HT1080 (cell line): Measurements from ENCODE around the gene FAM118B. TPM values are rescaled to one million over a fixed set of nuclear protein-coding genes. Genes with fewer than 3 reads are reported as not detected.
A peak's percentile ranks its signal among the peaks of the same experiment; 100 is the strongest.

Experiments
- DNase-seq: peaks from one replicate; pipeline ENCODE4 v3.0.0-alpha.2; 2015; ENCODE audit warnings: low read depth
- total RNA-seq: library from RNA; depleted of rRNA; stranded (reverse); fragments of >200 nt; shearing (Covaris generic); gene quantifications from 2 replicates; pipeline ENCODE4 v1.2.3, GENCODE V29; 2014

Gene FAM118B
- total RNA-seq, 1 experiment from 2014 or later: 26.5 TPM

GRCh38 chr11:126186708-126187529 is 24.7 kb upstream of the FAM118B start:
- DNase-seq: no peak

- DNase-seq: no peak
Measured at GRCh38 chr11:126188332-126189108, 23.1 kb upstream of the FAM118B start.

DNA sequence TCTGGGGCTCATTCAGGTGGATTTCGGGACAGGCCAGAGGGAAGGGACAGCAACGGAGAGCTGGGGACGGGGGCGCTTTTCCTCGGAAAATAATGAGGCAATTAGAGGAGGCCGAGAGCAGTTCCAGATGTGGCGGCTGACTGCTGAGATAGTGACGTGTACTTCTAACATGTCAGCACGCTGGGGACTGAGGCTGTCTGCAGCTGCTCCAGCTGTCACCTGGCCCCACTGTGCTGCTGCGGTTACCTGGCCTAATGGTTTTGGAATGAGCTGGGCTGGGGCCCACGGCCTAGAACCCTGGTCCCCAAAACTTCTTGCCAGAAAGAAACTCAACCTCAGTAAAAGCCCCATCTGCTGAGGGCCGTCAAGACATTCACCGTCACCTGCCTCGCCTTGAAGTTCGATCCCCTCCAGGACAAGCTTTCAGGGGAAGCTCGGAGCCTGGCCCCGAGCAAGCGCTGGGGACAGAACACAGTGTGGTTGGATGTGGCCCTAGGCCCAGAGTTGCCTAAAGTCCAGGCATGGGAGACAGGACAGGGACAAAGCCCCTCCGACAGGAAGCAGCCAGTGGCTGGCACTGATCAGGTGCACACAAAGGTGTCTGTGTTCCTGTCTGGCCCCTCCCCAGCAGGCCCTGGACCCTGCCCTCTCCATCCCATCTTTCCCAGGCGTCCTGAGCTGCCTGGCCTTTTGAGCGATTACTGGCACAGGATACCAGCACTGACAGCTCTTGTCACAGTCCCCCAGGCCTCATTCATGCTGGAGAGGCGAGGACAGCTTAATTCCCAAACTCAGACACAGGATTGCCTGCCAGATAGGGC is 22.3 kb upstream of the FAM118B start:
- DNase-seq: no peak

GRCh38 chr11:126190792-126191191 is 20.8 kb upstream of the FAM118B start:
- DNase-seq: no peak

DNA sequence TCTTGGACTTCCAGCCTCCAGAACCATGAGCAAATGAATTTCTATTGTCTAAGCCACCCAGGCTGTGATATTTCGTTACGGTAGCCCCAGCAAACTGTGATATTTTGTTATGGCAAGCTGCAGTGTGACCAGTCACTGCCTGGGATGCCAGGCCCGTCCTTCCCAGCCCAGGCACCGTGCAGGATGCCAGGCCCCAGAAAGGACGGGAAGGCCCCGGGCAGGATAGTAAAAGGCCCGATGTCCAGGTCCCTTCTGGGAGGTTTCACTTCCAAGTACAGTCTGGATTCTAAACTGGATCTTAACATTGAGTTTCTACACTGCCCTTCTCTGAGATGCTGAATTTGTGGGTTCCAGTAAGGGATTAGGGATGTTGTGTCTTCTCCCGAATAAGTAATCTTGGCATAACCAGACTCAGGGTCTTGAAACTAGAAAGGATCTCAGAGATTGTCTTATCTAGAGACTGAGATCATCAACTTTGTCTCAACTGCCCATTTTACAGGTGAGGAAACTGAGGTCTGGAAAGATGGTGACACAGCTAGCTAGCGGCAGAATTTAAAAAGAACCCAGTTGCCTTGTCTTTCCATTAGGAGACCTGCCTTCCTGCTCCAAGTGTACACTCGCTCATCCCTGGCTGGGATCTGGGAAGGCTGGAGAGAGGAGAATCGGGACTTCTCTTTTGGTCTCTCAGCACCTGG is 20.1 kb upstream of the FAM118B start:
- DNase-seq: no peak

DNA sequence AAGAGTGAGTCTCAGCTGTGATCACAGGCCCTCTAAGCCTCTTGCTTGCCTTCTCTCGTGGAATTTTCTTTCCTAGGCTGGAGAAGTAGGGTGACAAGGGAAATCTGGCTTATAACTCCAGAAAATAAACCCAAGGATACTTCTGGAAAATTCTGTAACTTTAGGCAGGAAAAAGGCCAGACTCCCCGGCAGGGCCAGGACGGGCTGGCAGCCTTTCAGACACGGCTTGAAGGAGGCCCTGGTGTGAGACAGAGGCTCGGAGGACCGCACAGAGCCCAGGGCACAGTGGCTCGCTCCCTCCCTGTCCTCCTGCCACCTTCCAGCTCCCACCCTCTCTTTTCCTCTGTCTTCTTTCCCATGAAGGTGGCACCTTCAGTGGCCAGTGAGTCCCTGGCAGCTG is 19.2 kb upstream of the FAM118B start:
- DNase-seq: no peak

GRCh38 chr11:126193038-126193478 is 18.5 kb upstream of the FAM118B start:
- no peak for DNase-seq

GRCh38 chr11:126194121-126194543 is 17.4 kb upstream of the FAM118B start:
- DNase-seq: peak; percentile 16

- no peak for DNase-seq
Measured at GRCh38 chr11:126195119-126195518, 16.5 kb upstream of the FAM118B start.

DNA sequence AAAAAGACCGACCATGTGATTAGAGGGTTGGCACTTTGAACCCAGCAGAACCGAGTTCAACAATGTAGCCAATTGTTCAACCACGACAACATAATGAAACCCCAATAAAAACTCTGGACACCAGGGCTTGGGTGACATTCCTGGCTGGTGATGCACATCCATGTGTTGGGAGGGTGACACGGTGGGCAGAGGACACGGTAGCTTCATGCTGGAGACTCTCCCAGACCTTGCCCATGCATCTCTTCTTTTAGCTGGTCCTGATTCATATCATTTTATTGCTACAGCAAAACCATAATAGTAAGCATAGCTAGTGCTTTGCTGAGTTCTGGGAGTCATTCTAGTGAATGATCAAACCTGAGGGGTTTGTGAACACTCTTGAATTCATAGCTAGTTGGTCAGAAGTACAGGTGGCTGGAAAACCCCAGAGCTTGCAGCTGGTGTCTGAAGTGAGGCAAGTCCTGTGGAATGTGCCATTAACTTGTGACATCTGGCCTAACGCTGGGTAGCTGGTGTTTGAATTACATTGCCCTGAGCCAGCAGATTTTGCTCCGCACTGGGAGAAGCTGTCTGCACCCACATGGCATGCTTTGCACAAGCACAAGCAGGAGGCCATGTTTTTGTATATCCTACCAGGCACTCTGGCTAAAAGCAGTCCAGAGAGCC is 14.2 kb upstream of the FAM118B start:
- DNase-seq: no peak

- DNase-seq: no peak
Measured at GRCh38 chr11:126198648-126199047, 12.9 kb upstream of the FAM118B start.

GRCh38 chr11:126202646-126203359 is 8.8 kb upstream of the FAM118B start:
- no peak for DNase-seq

DNA sequence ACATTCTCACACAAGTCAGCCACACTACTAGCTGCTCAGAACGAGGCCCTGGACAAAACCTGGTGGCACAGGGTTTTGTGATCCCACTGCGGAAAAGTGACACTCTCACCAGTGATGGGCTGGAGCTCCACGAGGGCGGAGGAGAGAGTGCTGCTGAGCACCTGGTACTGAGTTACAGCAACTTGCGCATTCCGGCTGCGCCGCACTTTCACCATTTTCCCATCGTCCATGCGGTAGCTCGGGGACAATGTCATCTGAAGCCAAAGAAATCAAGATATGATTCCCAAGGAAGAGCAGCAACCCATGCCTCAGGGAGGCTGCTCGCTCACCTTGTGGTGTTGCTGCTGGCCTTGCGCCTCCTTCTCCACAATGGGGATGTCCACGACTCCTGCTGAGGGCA is 6.2 kb upstream of the FAM118B start:
- DNase-seq: no peak

GRCh38 chr11:126207896-126208295 is 3.7 kb upstream of the FAM118B start:
- no peak for DNase-seq

DNA sequence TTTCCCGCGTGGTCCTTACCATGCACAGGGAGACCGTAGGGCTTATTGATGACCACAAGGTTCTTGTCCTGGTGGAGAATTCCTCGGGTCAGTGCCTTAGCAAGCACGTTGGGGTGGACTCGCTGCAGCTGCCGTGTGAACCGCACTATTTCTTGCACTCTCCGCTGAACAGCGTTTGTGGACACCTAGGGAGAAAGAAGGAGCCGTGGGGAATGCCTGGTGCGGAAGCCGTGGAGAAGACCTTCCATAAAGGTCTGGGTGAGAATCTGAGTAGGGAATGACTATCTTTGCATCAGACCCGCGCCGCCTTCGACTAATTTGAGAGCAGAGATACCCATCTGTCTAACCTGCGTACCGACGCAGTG is 729 bp upstream of the FAM118B start:
- no peak for DNase-seq

- DNase-seq: no peak
Measured at GRCh38 chr11:126212089-126212660, 593 bp downstream of the FAM118B start.

DNA sequence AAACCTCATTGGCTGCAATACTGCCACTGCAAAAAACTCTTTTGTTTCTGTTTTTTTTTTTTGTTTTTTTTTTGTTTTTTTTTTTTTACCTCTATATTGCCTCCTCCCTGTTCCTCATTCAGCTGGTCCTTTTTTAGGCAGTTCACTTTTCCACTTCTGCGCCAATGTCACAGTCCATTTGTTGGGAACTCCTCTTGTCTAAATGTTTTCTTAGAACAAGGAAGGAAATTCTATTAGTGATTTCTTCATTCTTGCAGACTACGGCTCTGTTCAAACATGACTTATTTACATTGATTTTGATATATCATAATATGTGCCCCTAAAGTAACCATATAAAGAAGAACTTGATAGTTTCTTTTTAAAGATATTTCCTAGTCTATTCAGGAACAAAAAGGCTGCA is 2.9 kb downstream of the FAM118B start:
- no peak for DNase-seq

DNA sequence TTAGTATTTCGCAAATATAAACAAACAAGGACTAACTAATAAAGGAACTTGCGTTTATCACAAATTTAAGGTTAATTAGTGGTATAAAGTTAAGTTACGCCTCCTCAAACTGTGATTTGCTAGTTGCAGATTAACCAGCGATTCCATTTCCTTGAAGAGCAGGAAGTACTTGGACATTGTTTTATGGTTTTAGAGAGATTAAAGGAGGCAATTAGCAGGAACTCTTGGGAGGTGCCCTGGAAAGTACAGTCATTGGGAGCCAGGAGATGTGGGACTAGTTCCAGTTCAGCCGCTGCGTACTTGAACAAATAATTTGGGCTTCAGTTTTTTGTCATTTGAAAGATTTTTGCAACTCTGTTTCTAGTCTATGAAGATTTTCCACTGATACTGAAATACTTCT is 3.3 kb downstream of the FAM118B start:
- no peak for DNase-seq

DNA sequence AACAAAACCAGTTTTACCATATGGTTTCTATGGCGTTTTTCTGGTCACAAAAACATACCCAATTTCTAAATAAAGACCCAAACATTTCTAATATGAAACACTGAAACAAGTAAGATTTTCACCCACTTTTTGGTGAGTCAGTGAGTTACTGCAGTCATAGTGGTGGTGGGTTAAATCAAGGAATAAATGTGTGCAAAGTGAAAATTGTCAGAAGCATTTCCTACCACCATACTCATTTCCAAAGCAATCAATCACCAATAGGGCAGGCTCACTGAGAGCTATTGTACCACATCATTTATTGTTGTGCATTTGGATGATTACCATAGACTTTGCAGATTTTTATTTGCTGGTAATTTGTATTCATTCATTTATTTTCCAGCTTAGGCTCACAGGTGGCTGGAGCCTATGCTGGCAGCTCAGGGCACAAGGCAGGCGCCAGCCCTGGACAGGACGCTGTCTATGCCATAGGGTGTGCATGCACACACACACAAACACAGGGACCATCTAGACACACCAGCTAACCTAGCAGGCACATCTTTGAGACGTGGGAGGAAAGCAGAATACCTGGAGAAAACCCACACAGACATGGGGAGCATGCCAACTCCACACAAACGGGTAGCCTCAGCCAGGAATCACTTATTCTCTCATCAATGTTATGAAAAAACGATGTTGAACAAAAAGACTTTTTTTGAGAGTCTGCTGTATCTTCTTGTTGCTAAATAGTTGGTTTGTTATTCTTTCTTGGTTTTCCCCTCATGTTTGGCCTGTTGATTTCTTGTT is 5.1 kb downstream of the FAM118B start:
- DNase-seq: no peak
